ENCODE measurements around the gene TRIM40. TPM values are rescaled to one million over a fixed set of nuclear protein-coding genes. Genes with fewer than 3 reads are reported as not detected.

TRIM40 gene
- polyA plus RNA-seq, 2 of the 4 experiments (the other 2 are of a cell fraction), result 0.05 TPM

DNA sequence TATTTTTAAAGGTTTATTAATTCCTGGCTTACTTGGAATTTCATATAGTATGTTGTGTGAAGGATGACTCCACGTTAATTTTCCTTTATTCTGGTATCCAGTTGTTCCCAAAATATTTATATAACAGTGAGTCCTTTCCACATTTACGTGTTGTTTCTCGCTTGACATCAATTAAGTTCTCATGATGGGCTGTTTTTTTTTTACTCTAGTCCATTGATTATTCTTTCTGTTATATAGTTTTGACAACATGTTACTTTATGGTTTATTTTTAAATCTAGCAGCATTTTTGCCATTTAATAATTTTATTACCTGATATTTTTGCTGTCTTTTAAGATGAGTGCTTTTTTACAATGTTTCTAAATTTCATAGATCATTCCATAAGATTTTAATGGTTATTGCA, 6.7 kb downstream of the TRIM40 start (continued):
- TF ChIP-seq POLR2A (IDR thresholded peaks at IDR 0.05; ENCODE audit: low read length) (no peak), RAD21 (conservative IDR thresholded peaks at IDR 0.05 in 1 of 2, IDR thresholded peaks at IDR 0.05 in 1 of 2) (no peak), RCOR1 (IDR thresholded peaks at IDR 0.05; ENCODE audit: low read depth, low read length) (no peak), SREBF2 (IDR thresholded peaks at IDR 0.05) (no peak), NPAS2 (CRISPR knock-in tag; IDR thresholded peaks at IDR 0.05; ENCODE audit: borderline replicate concordance) (no peak)

DNA sequence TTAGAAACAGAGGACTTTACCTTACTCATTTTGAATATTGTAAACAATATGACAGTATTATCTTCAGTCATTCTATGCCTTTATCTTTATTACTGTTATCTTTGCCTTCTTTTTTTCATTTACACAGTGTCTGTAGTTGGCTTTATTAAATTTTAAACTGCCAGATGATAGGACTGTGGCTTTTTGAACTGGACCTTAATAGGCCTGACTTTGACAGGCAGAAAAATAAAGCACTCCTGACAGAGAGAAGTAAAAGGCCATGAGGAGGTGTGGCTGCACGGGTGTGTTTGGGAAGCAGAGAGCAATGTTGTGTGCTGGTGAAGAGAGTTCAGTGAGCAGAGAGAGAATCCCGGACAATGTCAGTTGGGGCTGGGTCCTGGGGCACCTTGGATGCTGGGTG, 7.8 kb downstream of the TRIM40 start:
- H3K27ac ChIP-seq, result no peak overlapping the region
- no peak overlapping the region for H3K4me2 ChIP-seq
- DNase-seq (ENCODE audit: low read depth in 1 of 2, low spot score in 1 of 2) (no peak), ATAC-seq (no peak), FAIRE-seq (no peak)
- H3K4me1 ChIP-seq, result no peaks in the 10 kb centered on the region
- no peak overlapping the region for H3K4me3 ChIP-seq
- TF ChIP-seq NPAS2 (CRISPR knock-in tag; IDR thresholded peaks at IDR 0.05; ENCODE audit: borderline replicate concordance) (no peak), CEBPB (IDR thresholded peaks at IDR 0.05) (no peak), CBX2 (IDR thresholded peaks at IDR 0.05; ENCODE audit: borderline replicate concordance, low read depth) (no peak), EP300 (IDR thresholded peaks at IDR 0.05) (no peak), ZSCAN20 (CRISPR knock-in tag; IDR thresholded peaks at IDR 0.05) (no peak), NFE2L2 (conservative IDR thresholded peaks at IDR 0.05; ENCODE audit: low read length) (no peak), BHLHE40 (IDR thresholded peaks at IDR 0.05; ENCODE audit: low read depth, low read length) (no peak), HOXB13 (CRISPR knock-in tag; IDR thresholded peaks at IDR 0.05; ENCODE audit: low read depth) (no peak), ZNF302 (CRISPR knock-in tag; IDR thresholded peaks at IDR 0.05) (no peak), POLR2AphosphoS2 (conservative IDR thresholded peaks at IDR 0.05; ENCODE audit: low read length) (no peak), JUNB (IDR thresholded peaks at IDR 0.05) (no peak), POLR2A (IDR thresholded peaks at IDR 0.05; ENCODE audit: low read length) (no peak)
- TF ChIP-seq, protein P1, sequence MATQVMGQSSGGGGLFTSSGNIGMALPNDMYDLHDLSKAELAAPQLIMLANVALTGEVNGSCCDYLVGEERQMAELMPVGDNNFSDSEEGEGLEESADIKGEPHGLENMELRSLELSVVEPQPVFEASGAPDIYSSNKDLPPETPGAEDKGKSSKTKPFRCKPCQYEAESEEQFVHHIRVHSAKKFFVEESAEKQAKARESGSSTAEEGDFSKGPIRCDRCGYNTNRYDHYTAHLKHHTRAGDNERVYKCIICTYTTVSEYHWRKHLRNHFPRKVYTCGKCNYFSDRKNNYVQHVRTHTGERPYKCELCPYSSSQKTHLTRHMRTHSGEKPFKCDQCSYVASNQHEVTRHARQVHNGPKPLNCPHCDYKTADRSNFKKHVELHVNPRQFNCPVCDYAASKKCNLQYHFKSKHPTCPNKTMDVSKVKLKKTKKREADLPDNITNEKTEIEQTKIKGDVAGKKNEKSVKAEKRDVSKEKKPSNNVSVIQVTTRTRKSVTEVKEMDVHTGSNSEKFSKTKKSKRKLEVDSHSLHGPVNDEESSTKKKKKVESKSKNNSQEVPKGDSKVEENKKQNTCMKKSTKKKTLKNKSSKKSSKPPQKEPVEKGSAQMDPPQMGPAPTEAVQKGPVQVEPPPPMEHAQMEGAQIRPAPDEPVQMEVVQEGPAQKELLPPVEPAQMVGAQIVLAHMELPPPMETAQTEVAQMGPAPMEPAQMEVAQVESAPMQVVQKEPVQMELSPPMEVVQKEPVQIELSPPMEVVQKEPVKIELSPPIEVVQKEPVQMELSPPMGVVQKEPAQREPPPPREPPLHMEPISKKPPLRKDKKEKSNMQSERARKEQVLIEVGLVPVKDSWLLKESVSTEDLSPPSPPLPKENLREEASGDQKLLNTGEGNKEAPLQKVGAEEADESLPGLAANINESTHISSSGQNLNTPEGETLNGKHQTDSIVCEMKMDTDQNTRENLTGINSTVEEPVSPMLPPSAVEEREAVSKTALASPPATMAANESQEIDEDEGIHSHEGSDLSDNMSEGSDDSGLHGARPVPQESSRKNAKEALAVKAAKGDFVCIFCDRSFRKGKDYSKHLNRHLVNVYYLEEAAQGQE (IDR thresholded peaks at IDR 0.05), result no peak
- TF ChIP-seq, protein P2, sequence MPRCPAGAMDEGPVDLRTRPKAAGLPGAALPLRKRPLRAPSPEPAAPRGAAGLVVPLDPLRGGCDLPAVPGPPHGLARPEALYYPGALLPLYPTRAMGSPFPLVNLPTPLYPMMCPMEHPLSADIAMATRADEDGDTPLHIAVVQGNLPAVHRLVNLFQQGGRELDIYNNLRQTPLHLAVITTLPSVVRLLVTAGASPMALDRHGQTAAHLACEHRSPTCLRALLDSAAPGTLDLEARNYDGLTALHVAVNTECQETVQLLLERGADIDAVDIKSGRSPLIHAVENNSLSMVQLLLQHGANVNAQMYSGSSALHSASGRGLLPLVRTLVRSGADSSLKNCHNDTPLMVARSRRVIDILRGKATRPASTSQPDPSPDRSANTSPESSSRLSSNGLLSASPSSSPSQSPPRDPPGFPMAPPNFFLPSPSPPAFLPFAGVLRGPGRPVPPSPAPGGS (IDR thresholded peaks at IDR 0.05), result no peak
- TF ChIP-seq, protein P3, sequence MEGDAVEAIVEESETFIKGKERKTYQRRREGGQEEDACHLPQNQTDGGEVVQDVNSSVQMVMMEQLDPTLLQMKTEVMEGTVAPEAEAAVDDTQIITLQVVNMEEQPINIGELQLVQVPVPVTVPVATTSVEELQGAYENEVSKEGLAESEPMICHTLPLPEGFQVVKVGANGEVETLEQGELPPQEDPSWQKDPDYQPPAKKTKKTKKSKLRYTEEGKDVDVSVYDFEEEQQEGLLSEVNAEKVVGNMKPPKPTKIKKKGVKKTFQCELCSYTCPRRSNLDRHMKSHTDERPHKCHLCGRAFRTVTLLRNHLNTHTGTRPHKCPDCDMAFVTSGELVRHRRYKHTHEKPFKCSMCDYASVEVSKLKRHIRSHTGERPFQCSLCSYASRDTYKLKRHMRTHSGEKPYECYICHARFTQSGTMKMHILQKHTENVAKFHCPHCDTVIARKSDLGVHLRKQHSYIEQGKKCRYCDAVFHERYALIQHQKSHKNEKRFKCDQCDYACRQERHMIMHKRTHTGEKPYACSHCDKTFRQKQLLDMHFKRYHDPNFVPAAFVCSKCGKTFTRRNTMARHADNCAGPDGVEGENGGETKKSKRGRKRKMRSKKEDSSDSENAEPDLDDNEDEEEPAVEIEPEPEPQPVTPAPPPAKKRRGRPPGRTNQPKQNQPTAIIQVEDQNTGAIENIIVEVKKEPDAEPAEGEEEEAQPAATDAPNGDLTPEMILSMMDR (IDR thresholded peaks at IDR 0.05), result no peak
- ChIA-PET CTCF (interaction anchor here (2.2 to 7.2 kb wide), 2 partner anchors 13 to 40 kb away, joined by 10 to 56 read pairs; no protein-coding TSS in a partner anchor), POLR2A (no interaction called here)
- no peaks in the 10 kb centered on the region for H3K9me3 ChIP-seq
- 40% methylated on average over 2 of the region's 2 CpGs for WGBS (ENCODE audit: missing lambda C conversion rate)

DNA sequence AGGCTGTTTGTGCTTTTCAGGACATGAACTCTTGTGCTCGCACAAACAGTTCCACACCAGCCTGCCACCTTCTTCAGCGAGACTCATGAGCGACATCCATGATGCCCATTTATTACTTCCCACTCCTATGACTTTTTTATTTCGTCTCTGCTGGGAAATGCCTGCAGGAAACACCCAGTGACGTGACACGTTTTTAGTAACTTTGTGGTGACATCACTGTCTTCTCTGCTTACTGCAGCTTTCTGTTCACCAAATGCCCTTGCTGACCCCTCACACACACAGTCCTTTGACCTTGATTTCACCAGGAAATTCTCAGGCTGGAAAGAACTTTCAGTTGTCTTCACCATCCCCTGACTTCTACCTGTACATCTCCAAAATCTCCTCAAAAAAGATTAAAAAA, 8.9 kb downstream of the TRIM40 start:
- ATAC-seq (no peak), FAIRE-seq (no peak), DNase-seq (ENCODE audit: low read depth in 1 of 2, low spot score in 1 of 2) (no peak)
- Histone ChIP-seq H3K4me1 (no peaks in the 10 kb centered on the region), H3K27ac (no peak overlapping the region), H3K9me3 (no peaks in the 10 kb centered on the region), H3K4me3 (no peak overlapping the region), H3K4me2 (no peak overlapping the region)
- ChIA-PET CTCF (interaction anchor here (2.2 to 7.2 kb wide), 2 partner anchors 14 to 41 kb away, joined by 10 to 56 read pairs; no protein-coding TSS in a partner anchor), POLR2A (no interaction called here)
- no peak for TF ChIP-seq ZSCAN20 (CRISPR knock-in tag; IDR thresholded peaks at IDR 0.05)
- no peak for TF ChIP-seq TP53 (CRISPR knock-in tag; IDR thresholded peaks at IDR 0.05)
- TF ChIP-seq HOXA7 (CRISPR knock-in tag; IDR thresholded peaks at IDR 0.05), result no peak
- no peak for TF ChIP-seq ZC3H11A (IDR thresholded peaks at IDR 0.05)
- 58% methylated on average over 6 of the region's 6 CpGs for WGBS (ENCODE audit: missing lambda C conversion rate)

Measured in A549 (cell line).